ENCODE measurements around the gene PPFIBP1.

PPFIBP1 gene

GRCh38 chr12:27673101-27673718 is 149.2 kb downstream of the PPFIBP1 start:
- no peak for DNase-seq

DNA sequence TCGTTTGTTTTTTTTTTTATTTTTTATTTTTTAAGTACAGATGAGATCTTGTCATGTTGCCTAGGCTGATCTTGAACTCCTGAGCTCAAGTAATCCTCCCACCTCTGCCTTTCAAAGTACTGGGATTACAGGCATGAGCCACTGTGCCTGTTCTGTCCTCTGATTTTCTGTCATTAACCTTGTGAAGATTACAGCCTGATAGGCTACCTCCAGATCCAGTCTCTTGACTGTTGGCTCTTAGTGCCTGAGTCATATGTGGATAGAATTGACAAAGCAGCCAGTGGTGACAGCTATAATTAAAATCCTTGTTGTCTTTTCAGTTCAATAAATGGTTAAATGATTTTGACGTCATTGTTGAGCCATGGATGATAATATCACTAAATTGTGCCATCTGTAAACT is 151.0 kb downstream of the PPFIBP1 start:
- DNase-seq = no peak

- no peak for DNase-seq
These were observed 156.6 kb downstream of the PPFIBP1 start for GRCh38 chr12:27680619-27681018.

DNA sequence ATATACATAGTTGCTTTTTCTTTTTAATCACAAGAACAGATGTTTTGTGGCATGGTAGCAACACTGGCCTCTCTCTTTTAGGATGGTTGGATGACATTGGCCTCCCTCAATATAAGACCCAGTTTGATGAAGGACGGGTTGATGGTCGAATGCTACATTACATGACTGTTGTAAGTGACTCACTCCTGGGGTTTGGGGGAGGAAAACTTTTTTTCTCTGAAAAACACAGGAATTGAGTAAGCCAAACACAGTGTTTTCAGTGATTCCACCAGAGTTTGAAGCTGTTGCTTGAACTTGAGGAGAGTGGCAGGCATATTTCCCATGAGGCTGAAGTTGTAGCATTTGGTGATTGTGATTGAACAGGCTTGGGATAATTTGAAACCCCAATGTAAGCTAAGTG is 158.5 kb downstream of the PPFIBP1 start:
- no peak for DNase-seq

DNA sequence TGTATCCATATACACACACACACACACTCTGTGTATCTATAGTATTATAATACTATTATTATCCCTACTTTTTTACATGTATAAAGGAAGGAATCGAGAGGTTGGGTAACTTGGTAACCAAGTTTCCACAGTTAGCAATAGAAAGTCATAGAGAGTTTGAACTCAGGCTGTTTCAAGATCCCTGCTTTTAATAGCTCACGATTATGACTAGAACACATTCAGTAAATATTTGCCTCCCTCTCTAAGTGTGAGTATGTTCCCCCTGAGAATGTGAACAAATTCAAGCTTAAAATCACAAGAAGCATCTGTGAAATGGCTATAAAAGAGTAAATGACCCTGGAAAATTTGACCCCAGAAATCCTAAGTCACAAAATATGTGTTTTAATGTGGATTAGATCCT is 161.3 kb downstream of the PPFIBP1 start:
- DNase-seq = no peak

- DNase-seq = no peak
These were observed 162.1 kb downstream of the PPFIBP1 start for GRCh38 chr12:27686147-27686546.

GRCh38 chr12:27688671-27689070 is 164.7 kb downstream of the PPFIBP1 start:
- no peak for DNase-seq

- no peak for DNase-seq
These were observed 165.7 kb downstream of the PPFIBP1 start for GRCh38 chr12:27689558-27690180.

- no peak for DNase-seq
These were observed 169.4 kb downstream of the PPFIBP1 start for GRCh38 chr12:27693403-27693802.

DNA sequence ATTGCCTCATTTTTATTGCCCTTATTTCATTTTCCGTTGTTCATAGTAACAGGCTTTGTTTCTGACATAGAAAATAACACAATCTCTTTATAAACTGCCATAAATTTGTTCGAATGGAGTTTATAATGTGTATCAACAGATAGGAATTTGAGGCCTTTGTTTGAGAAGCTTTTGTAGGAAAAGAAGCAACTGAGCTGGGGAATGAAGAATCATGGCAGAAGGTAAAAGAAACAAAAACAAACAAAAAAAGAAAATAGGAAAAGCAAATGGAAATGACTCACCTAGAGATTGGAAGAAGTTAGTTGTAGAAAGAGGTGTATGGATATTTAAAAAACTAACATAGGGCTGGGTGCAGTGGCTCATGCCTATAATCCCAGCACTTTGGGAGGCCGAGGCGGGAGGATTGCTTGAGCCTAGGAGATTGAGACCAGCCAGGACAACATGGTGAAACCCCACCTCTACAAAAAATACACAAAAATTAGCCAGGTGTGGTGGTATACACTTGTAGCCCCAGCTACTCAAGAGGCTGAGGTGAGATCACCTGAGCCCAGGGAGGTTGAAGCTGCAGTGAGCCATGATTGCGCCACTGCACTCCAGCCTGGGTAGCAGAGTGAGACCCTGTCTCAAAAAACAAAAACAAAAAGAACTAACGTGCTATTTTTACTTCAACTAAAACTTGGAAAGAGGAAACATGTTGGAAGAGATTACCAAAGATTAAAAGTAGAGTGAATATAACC is 171.7 kb downstream of the PPFIBP1 start:
- no peak for DNase-seq

- DNase-seq = no peak
These were observed 172.3 kb downstream of the PPFIBP1 start, which contains the start of gene REP15 for GRCh38 chr12:27696293-27696652. TSS of gene REP15 (plus strand) at chr12:27696447. CDS start at chr12:27696563, 116 bp downstream.

DNA sequence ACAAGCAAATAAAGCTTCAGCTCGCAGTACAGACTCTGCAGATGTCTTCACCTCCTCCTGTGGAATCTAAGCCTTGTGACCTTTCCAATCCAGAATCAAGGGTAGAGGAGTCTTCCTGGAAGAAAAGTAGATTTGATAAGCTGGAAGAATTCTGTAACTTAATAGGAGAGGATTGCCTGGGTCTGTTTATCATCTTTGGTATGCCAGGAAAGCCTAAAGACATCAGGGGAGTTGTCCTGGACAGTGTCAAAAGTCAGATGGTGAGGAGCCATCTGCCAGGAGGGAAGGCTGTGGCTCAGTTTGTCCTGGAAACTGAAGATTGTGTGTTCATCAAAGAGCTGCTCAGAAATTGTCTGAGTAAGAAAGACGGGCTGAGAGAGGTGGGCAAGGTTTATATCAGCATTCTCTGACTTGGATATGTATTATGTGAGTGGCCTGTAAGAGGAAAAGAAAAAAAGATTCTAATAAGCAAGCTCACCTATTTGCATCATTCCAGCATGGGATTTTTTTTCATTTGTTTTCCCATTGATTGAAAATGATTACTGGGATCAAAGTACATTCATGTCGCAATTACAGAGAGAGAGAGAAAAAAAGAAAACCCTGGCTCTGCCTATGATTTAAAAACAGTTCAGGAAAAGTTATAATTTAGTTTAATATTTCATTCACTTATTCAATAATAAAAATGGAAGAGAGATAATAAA is 173.0 kb downstream of the PPFIBP1 start:
- no peak for DNase-seq

GRCh38 chr12:27703720-27704452 is 179.9 kb downstream of the PPFIBP1 start:
- DNase-seq = peak; percentile 38

GRCh38 chr12:27705263-27705662 is 181.3 kb downstream of the PPFIBP1 start:
- DNase-seq = no peak

DNA sequence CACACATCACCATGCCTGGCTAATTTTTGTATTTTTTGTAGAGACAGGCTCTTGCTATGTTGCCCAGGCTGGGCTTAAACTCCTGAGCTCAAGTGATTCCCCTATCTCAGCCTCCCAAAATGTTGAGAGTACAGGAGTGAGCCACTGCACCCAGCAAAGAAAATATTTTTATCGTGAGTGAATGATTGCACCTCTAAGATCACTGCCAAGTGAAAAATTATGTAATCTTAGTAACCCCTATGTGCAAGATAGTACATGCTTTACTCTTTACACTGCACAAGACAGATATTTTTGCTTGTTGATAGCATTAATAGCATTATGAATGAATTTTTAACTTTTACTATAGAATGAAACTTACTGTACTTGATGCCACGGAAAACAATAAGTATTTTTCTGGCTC is 183.2 kb downstream of the PPFIBP1 start:
- DNase-seq = no peak

DNA sequence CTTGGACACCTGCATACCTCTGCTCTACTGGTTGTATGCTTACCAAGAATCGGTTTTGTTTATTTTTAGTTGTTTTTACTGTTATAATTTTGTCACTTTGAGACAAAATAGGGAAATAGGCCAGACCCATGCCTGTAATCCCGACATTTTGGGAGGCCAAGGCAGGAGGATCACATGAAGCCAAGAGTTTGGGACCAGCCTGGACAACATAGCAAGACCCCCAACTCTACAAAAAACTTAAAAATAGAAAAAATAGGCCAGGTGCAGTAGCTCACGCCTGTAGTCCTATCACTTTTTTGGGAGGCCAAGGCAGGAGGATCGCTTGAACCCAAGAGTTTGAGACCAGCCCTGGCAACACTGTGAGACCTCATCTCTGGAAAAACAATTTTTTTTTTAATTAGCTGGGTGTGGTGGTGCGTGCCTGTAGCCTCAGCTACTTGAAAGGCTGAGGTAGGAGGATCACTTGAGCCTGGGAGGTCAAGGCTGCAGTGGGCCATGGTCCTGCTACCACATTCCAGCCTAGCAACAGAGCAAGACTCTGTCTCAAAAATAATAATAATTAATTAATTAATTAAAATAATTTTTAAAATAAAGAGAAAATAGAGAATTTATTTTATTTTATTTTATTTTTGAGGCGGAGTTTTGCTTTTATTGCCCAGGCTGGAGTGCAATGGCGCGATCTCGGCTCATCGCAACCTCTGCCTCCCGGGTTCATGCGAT is 185.4 kb downstream of the PPFIBP1 start:
- no peak for DNase-seq

- DNase-seq = peak; percentile 85
These were observed 186.1 kb downstream of the PPFIBP1 start for GRCh38 chr12:27709932-27710591.

- peak; percentile 90 for DNase-seq
These were observed 186.7 kb downstream of the PPFIBP1 start, which contains the start of gene MRPS35 for GRCh38 chr12:27710592-27711316. TSS of gene MRPS35 (plus strand) at chr12:27710832. CDS start at chr12:27710844, 12 bp downstream.

GRCh38 chr12:27711317-27711682 is 187.3 kb downstream of the PPFIBP1 start:
- DNase-seq = no peak

DNA sequence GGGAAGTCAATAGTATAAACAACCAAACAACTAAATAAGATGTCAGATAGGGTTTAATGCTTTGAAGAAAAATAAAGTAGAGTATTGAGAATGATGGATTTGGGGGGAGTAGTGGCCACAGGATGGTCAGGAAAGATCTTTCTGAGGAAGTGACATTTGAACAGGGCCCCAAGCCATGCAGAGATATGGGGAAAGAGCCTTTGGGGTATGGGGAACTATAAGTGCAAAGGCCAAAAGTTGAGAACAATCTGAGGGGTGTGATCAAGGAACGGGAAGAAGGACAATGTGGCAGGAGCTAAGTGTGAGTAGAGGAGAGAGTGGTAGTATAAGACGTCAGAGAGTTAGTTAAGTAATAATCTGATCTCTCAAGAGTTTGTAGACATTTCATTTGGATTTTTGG is 188.0 kb downstream of the PPFIBP1 start:
- no peak for DNase-seq

DNA sequence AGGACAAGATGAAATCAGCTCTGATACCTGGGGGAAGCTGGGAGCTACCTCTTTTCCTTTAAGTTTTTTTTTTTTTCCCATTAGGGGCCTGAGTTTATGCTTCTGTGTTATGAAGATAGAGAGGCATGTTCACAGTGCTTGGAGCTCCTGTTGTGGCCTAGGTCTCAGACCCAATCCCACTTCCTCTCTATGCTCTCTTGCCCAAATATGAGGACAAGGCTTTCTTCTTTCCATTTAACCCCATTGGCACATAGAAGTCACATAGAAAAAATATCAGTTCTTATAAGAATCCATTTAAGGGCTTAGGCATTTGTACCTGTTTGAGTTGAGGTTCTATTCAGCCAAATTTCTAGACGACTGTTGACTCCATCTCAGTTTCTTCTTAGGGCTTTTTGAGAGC is 199.2 kb downstream of the PPFIBP1 start:
- no peak for DNase-seq

Data from SHP77 treated with DMSO at 0.1 percent for 48 hours (cell line).